Stomach (tissue), 4 donors: ENCODE results near the gene HIPK3.

Source experiments
- POLR2A ChIP-seq, 4 donors: fragments of 450-650 bp; IDR thresholded peaks; one replicate each; pipeline ENCODE4 v1.6.1; 2016; ENCODE audit warnings: antibody characterized with exemption in 4 of 4, control low read depth in 2 of 4, mild to moderate bottlenecking in 1 of 4, moderate library complexity in 1 of 4
- TF ChIP-seq, protein P1 (sequence below), 7 experiments: fragments of 450-650 bp in 4 of 7; fragments of 200-600 bp in 3 of 7; sonication (generic) in 3 of 7; IDR thresholded peaks; one replicate each; pipeline ENCODE4 v1.5.1; 2016 to 2019; ENCODE audit warnings: antibody characterized with exemption in 7 of 7, control low read depth in 2 of 7, mild to moderate bottlenecking in 1 of 7

DNA sequence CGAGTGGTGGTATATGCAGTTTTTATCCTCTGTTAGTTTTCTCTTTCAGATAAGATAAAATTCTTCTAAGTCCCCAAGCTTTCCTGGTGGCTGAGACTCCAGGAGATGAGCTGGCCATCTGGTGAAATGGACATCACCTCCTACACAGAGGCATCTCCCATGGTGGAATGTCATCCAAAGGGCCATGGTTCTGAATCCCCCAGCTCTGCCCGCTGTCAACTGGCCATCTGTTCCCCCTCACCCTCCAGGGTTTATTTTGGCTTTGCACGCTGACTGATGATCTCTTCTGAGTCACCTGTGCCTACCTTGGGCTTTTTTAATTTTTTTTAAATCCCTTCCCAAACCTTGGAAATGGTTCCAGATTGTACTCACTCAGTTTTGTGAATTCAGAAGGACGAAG is 142.2 kb downstream of the HIPK3 start:
- TF ChIP-seq, protein P1, sequence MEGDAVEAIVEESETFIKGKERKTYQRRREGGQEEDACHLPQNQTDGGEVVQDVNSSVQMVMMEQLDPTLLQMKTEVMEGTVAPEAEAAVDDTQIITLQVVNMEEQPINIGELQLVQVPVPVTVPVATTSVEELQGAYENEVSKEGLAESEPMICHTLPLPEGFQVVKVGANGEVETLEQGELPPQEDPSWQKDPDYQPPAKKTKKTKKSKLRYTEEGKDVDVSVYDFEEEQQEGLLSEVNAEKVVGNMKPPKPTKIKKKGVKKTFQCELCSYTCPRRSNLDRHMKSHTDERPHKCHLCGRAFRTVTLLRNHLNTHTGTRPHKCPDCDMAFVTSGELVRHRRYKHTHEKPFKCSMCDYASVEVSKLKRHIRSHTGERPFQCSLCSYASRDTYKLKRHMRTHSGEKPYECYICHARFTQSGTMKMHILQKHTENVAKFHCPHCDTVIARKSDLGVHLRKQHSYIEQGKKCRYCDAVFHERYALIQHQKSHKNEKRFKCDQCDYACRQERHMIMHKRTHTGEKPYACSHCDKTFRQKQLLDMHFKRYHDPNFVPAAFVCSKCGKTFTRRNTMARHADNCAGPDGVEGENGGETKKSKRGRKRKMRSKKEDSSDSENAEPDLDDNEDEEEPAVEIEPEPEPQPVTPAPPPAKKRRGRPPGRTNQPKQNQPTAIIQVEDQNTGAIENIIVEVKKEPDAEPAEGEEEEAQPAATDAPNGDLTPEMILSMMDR (IDR thresholded peaks at IDR 0.05) = no peak
- TF ChIP-seq POLR2A (IDR thresholded peaks at IDR 0.05) = no peak
